Activated CD4-positive, alpha-beta T cell treated with anti-CD3 and anti-CD28 coated beads, Interleukin-2, amount 50 U/mL, for 16 hours (primary cell): ENCODE data around the gene GDPGP1.

ENCODE experiments used
- DNase-seq: peaks from one replicate; pipeline ENCODE4 v3.0.0-alpha.2; 2020

The GDPGP1 gene

GRCh38 chr15:90205050-90205848 lies 28.8 kb upstream of the GDPGP1 start:
- DNase-seq = no peak

GRCh38 chr15:90205886-90206285 lies 28.1 kb upstream of the GDPGP1 start:
- DNase-seq = no peak

GRCh38 chr15:90207252-90207651 lies 26.8 kb upstream of the GDPGP1 start:
- no peak for DNase-seq

- no peak for DNase-seq
These were observed 25.7 kb upstream of the GDPGP1 start for GRCh38 chr15:90208356-90208755.

- DNase-seq = peak; percentile 58
These were observed 24.4 kb upstream of the GDPGP1 start for GRCh38 chr15:90209591-90209990.

- DNase-seq = no peak
These were observed 23.4 kb upstream of the GDPGP1 start for GRCh38 chr15:90210593-90210992.

GRCh38 chr15:90211009-90211408 lies 23.0 kb upstream of the GDPGP1 start:
- no peak for DNase-seq

- no peak for DNase-seq
These were observed 22.4 kb upstream of the GDPGP1 start for GRCh38 chr15:90211440-90212143.

GRCh38 chr15:90212221-90213098 lies 21.5 kb upstream of the GDPGP1 start:
- DNase-seq = no peak

GRCh38 chr15:90213122-90213817 lies 20.7 kb upstream of the GDPGP1 start:
- DNase-seq = no peak

- DNase-seq = no peak
These were observed 20.2 kb upstream of the GDPGP1 start for GRCh38 chr15:90213818-90214204.

GRCh38 chr15:90214553-90215196 lies 19.3 kb upstream of the GDPGP1 start:
- DNase-seq = no peak

- DNase-seq = no peak
These were observed 16.2 kb upstream of the GDPGP1 start for GRCh38 chr15:90217671-90218394.

GRCh38 chr15:90219421-90220141 lies 14.4 kb upstream of the GDPGP1 start:
- peak; percentile 45 for DNase-seq

- peak; percentile 35 for DNase-seq
These were observed 12.6 kb upstream of the GDPGP1 start for GRCh38 chr15:90221246-90221900.

GRCh38 chr15:90222547-90222946 lies 11.5 kb upstream of the GDPGP1 start:
- no peak for DNase-seq

GRCh38 chr15:90223441-90224165 lies 10.4 kb upstream of the GDPGP1 start:
- no peak for DNase-seq

- no peak for DNase-seq
These were observed 9.0 kb upstream of the GDPGP1 start for GRCh38 chr15:90225047-90225446.

GRCh38 chr15:90225504-90226234 lies 8.3 kb upstream of the GDPGP1 start:
- no peak for DNase-seq
